ENCODE results near the gene DNHD1.

Gene DNHD1

GRCh38 chr11:6596239-6596877 is 99.3 kb downstream of the DNHD1 start:
- no peak for DNase-seq

GRCh38 chr11:6598555-6598954 is 101.5 kb downstream of the DNHD1 start:
- no peak for DNase-seq

GRCh38 chr11:6599449-6599848 is 102.4 kb downstream of the DNHD1 start:
- DNase-seq = no peak

- no peak for DNase-seq
Measured at GRCh38 chr11:6599881-6600390, 102.9 kb downstream of the DNHD1 start.

- no peak for DNase-seq
Measured at GRCh38 chr11:6601041-6601461, 104.0 kb downstream of the DNHD1 start.

- no peak for DNase-seq
Measured at GRCh38 chr11:6602096-6602940, 105.2 kb downstream of the DNHD1 start.

- peak; percentile 95 for DNase-seq
Measured at GRCh38 chr11:6603287-6604080, 106.4 kb downstream of the DNHD1 start, which contains the start of the genes ILK and RRP8. TSS of gene ILK (plus strand) at chr11:6603774. CDS start at chr11:6604272, 498 bp downstream. TSS of gene RRP8 (minus strand) at chr11:6603616. CDS start at chr11:6603502, 114 bp downstream.

GRCh38 chr11:6604081-6604626 is 107.1 kb downstream of the DNHD1 start:
- DNase-seq = peak; percentile 80

- no peak for DNase-seq
Measured at GRCh38 chr11:6604790-6605189, 107.7 kb downstream of the DNHD1 start.

GRCh38 chr11:6606471-6607189 is 109.5 kb downstream of the DNHD1 start:
- peak; percentile 94 for DNase-seq

GRCh38 chr11:6607190-6607795 is 110.2 kb downstream of the DNHD1 start:
- DNase-seq = no peak

- no peak for DNase-seq
Measured at GRCh38 chr11:6608011-6608410, 110.9 kb downstream of the DNHD1 start.

- DNase-seq = no peak
Measured at GRCh38 chr11:6608726-6609501, 111.8 kb downstream of the DNHD1 start.

GRCh38 chr11:6609502-6610015 is 112.5 kb downstream of the DNHD1 start:
- DNase-seq = no peak

- DNase-seq = no peak
Measured at GRCh38 chr11:6610591-6610990, 113.5 kb downstream of the DNHD1 start.

- DNase-seq = no peak
Measured at GRCh38 chr11:6611092-6611962, 114.2 kb downstream of the DNHD1 start.

GRCh38 chr11:6611963-6612212 is 114.8 kb downstream of the DNHD1 start:
- DNase-seq = peak; percentile 59

GRCh38 chr11:6612213-6613041 is 115.3 kb downstream of the DNHD1 start, which contains the start of gene TAF10:
TSS of gene TAF10 (minus strand) at chr11:6612216. CDS start at chr11:6612189, 27 bp downstream.
- DNase-seq = peak; percentile 98

GRCh38 chr11:6613496-6613895 is 116.4 kb downstream of the DNHD1 start:
- no peak for DNase-seq

Measured in eye (tissue), 1 donor.